NCI-H1694 (cell line): ENCODE data around the gene POLR3GL.

ENCODE experiments used
- DNase-seq: peaks from one replicate; lab custom pipeline; 2025; lab: John Stamatoyannopoulos, UW

POLR3GL gene

GRCh38 chr1:145975216-145975615, 10.7 kb downstream of the POLR3GL start:
- no peak for DNase-seq

- DNase-seq = no peak
Measured at GRCh38 chr1:145977016-145977415, 12.5 kb downstream of the POLR3GL start.

GRCh38 chr1:145977486-145978470, 13.3 kb downstream of the POLR3GL start:
- DNase-seq = peak; percentile 82

GRCh38 chr1:145978471-145978853, 14.0 kb downstream of the POLR3GL start:
- DNase-seq = no peak

- DNase-seq = no peak
Measured at GRCh38 chr1:145978854-145979745, 14.6 kb downstream of the POLR3GL start.

GRCh38 chr1:145979746-145980456, 15.4 kb downstream of the POLR3GL start:
- no peak for DNase-seq

GRCh38 chr1:145980457-145980994, 16.0 kb downstream of the POLR3GL start:
- no peak for DNase-seq

- DNase-seq = no peak
Measured at GRCh38 chr1:145982010-145982723, 17.7 kb downstream of the POLR3GL start.

- DNase-seq = no peak
Measured at GRCh38 chr1:145983206-145983675, 18.8 kb downstream of the POLR3GL start.

GRCh38 chr1:145983960-145984830, 19.7 kb downstream of the POLR3GL start:
- DNase-seq = no peak

- no peak for DNase-seq
Measured at GRCh38 chr1:145985129-145985501, 20.6 kb downstream of the POLR3GL start.

- no peak for DNase-seq
Measured at GRCh38 chr1:145985502-145986439, 21.3 kb downstream of the POLR3GL start.

- no peak for DNase-seq
Measured at GRCh38 chr1:145986551-145986950, 22.1 kb downstream of the POLR3GL start.

GRCh38 chr1:145987926-145988325, 23.4 kb downstream of the POLR3GL start:
- no peak for DNase-seq

- DNase-seq = no peak
Measured at GRCh38 chr1:145988773-145989172, 24.3 kb downstream of the POLR3GL start.

GRCh38 chr1:145990249-145990855, 25.9 kb downstream of the POLR3GL start:
- DNase-seq = no peak

GRCh38 chr1:145991735-145992412, 27.4 kb downstream of the POLR3GL start:
- DNase-seq = no peak

GRCh38 chr1:145992502-145992936, 28.0 kb downstream of the POLR3GL start:
- DNase-seq = no peak
